MCF 10A (cell line): ENCODE data around the gene RERE. TPM values are rescaled to one million over a fixed set of nuclear protein-coding genes. Genes with fewer than 3 reads are reported as not detected.

Experiments
- BruUV-seq: library from RNA; stranded (reverse); fragments of 400-500 nt; replicated peaks from 2 replicates; lab custom pipeline; 2021; lab: Mats Ljungman, UMichigan
- CTCF ChIA-PET: fragments of 300-600 bp; sonication (Branson Sonifier 250); formaldehyde crosslinking; extraction: SDS; loops from one replicate; lab custom pipeline; 2021; ENCODE audit warnings: antibody characterized with exemption, inconsistent platforms; lab: Yijun Ruan, JAX
- POLR2A ChIA-PET: fragments of 300-600, 350-650 bp; sonication (Branson Sonifier 250); formaldehyde crosslinking; extraction: SDS; loops from one replicate; lab custom pipeline; 2020; ENCODE audit warnings: antibody characterized with exemption, inconsistent platforms; lab: Yijun Ruan, JAX
- DNase-seq: peaks from one replicate; pipeline ENCODE4 v3.0.0-alpha.2; 2018; ENCODE audit not compliant: unreplicated experiment
- H3K27ac Mint-ChIP-seq: one replicate; pipeline ENCODE4 v1.8.0; 2022; ENCODE audit warnings: mild to moderate bottlenecking, low read depth, mixed read lengths; ENCODE audit not compliant: unreplicated experiment
- H3K27me3 Mint-ChIP-seq: one replicate; pipeline ENCODE4 v1.8.0; 2022; ENCODE audit warnings: mixed read lengths; ENCODE audit not compliant: insufficient read depth, unreplicated experiment
- H3K36me3 Mint-ChIP-seq: one replicate; pipeline ENCODE4 v1.8.0; 2022; ENCODE audit warnings: mild to moderate bottlenecking, moderate library complexity, mixed read lengths; ENCODE audit not compliant: insufficient read depth, unreplicated experiment
- H3K4me1 Mint-ChIP-seq: one replicate; pipeline ENCODE4 v1.8.0; 2022; ENCODE audit warnings: mixed read lengths; ENCODE audit not compliant: insufficient read depth, unreplicated experiment
- H3K4me3 Mint-ChIP-seq: one replicate; pipeline ENCODE4 v1.8.0; 2022; ENCODE audit warnings: mild to moderate bottlenecking, moderate library complexity, mixed read lengths; ENCODE audit not compliant: unreplicated experiment
- H3K9me3 Mint-ChIP-seq: one replicate; pipeline ENCODE4 v1.8.0; 2022; ENCODE audit warnings: mixed read lengths; ENCODE audit not compliant: unreplicated experiment
- intact Hi-C: fragments of 100-400 bp; cut with micrococcal nuclease; formaldehyde crosslinking; loops from 2 replicates; pipeline ENCODE4 v1.14.1; 2022
- total RNA-seq: library from RNA; stranded (reverse); gene quantifications from 2 replicates; pipeline ENCODE4 v1.2.3, GENCODE V29; 2022
- TF ChIP-seq, protein P1 (sequence below): fragments of 200-600 bp; IDR thresholded peaks from one replicate; pipeline ENCODE4 v1.8.0; 2022; ENCODE audit warnings: antibody characterized with exemption, mild to moderate bottlenecking; ENCODE audit not compliant: unreplicated experiment

Gene RERE
- total RNA-seq, 1 experiment from 2014 or later, result 48.4 TPM

DNA sequence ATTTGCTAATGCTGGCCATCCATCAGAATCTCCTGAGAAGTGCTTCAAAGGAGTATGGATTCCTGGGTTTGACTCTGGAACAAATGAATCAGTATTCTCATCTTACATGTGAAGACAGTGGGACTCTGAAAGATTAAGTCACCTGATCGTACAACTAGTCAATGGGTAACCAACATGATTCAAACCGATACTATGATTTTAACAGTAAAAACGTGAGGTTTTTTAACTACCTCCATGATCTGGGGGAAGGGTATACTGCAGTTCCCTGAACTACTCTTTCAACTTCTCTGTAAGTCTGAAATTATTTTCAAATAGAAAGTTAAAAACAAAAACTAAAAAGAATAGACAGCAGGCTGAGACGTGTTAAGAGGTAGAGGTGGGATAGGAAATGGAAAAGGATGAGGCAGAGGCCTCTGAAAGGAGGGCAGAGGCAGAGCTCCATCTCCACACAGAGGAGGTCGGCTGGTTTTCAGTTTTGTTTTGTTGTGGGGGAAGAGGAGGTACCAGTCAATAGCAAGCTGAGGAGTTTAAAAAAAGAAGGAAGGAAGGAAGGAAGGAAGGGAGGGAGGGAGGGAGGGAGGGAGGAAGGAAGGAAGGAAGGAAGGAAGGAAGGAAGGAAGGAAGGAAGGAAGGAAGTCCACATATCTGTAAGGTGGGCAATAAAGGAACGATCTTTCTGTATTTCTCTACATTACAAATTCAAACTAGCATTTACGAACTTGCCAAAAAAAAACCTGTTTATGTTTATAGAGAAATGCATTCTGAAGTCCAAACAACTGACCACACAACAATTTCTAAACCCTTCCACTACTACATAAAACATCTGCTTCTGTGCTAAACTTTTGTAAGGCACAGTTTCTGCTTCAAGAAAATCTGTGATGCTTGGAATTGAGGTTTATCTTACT, 213.1 kb downstream of the RERE start:
- CTCF ChIA-PET, result interaction anchor here (0.6 kb wide), 1 partner anchor 685 kb away, joined by 3 read pairs; no protein-coding TSS in a partner anchor
- H3K9me3 Mint-ChIP-seq, result no peaks in the 10 kb centered on the region
- DNase-seq, result no peak
- TF ChIP-seq, protein P1, sequence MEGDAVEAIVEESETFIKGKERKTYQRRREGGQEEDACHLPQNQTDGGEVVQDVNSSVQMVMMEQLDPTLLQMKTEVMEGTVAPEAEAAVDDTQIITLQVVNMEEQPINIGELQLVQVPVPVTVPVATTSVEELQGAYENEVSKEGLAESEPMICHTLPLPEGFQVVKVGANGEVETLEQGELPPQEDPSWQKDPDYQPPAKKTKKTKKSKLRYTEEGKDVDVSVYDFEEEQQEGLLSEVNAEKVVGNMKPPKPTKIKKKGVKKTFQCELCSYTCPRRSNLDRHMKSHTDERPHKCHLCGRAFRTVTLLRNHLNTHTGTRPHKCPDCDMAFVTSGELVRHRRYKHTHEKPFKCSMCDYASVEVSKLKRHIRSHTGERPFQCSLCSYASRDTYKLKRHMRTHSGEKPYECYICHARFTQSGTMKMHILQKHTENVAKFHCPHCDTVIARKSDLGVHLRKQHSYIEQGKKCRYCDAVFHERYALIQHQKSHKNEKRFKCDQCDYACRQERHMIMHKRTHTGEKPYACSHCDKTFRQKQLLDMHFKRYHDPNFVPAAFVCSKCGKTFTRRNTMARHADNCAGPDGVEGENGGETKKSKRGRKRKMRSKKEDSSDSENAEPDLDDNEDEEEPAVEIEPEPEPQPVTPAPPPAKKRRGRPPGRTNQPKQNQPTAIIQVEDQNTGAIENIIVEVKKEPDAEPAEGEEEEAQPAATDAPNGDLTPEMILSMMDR, result no peak
- intact Hi-C loops, result no loop called here
- POLR2A ChIA-PET, result interaction anchor here (0.8 kb wide), 1 partner anchor 52 kb away, joined by 3 read pairs; no protein-coding TSS in a partner anchor
- no TSS peak for BruUV-seq
- no peaks in the 10 kb centered on the region for H3K27me3 Mint-ChIP-seq
- no peak overlapping the region for H3K27ac Mint-ChIP-seq
- no peak overlapping the region for H3K4me3 Mint-ChIP-seq
- no peaks in the 10 kb centered on the region for H3K4me1 Mint-ChIP-seq
- H3K36me3 Mint-ChIP-seq, result peaks cover 7% of the 10 kb centered on the region

DNA sequence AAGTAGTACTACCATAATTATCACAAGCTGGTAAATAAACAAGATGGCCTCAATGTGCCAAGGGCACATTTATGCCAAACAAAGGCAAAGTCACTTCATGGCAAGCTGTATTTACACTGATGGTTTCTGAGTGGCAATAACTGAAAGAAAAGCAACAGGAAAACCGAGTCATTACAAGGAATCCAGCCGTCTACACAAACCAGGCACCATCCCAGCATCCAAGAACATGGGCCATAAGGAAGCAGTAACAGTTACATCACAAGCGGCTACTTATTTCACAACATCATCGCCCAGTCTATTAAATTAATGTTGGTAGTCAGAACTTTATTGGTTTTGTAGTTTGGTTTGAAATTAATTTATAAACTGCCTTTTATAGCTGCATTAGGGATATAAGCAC, 214.2 kb downstream of the RERE start:
- BruUV-seq, result no TSS peak
- CTCF ChIA-PET, result no interaction called here
- no peaks in the 10 kb centered on the region for H3K4me1 Mint-ChIP-seq

GRCh38 chr1:8602471-8603219, 214.8 kb downstream of the RERE start:
- Mint-ChIP-seq H3K27ac (no peak overlapping the region), H3K4me3 (no peak overlapping the region), H3K9me3 (no peaks in the 10 kb centered on the region), H3K36me3 (peaks cover 12% of the 10 kb centered on the region), H3K4me1 (no peaks in the 10 kb centered on the region), H3K27me3 (no peaks in the 10 kb centered on the region)
- TF ChIP-seq, protein P1, result no peak
- ChIA-PET CTCF (no interaction called here), POLR2A (interaction anchor here (0.7 to 1.0 kb wide), 3 partner anchors 9 to 77 kb away, joined by 3 read pairs; no protein-coding TSS in a partner anchor)
- intact Hi-C loops, result no loop called here
- no TSS peak for BruUV-seq
- no peak for DNase-seq

More for the DNA sequence above, 214.2 kb downstream of the RERE start:
- TF ChIP-seq, protein P1, result no peak
- POLR2A ChIA-PET, result interaction anchor here (0.7 to 1.0 kb wide), 4 partner anchors 10 to 76 kb away, joined by 3 read pairs; no protein-coding TSS in a partner anchor
- H3K27me3 Mint-ChIP-seq, result no peaks in the 10 kb centered on the region
- H3K4me3 Mint-ChIP-seq, result no peak overlapping the region
- intact Hi-C loops, result no loop called here
- peaks cover 11% of the 10 kb centered on the region for H3K36me3 Mint-ChIP-seq
- peak; percentile 20 for DNase-seq
- no peaks in the 10 kb centered on the region for H3K9me3 Mint-ChIP-seq
- no peak overlapping the region for H3K27ac Mint-ChIP-seq

GRCh38 chr1:8600336-8600735, 217.1 kb downstream of the RERE start:
- intact Hi-C loops, result no loop called here
- ChIA-PET POLR2A (no interaction called here), CTCF (interaction anchor here (0.6 kb wide), 1 partner anchor 74 kb away, joined by 3 read pairs; no protein-coding TSS in a partner anchor)
- TF ChIP-seq, protein P1, result no peak
- H3K27ac Mint-ChIP-seq, result no peak overlapping the region
- DNase-seq, result no peak
- H3K4me3 Mint-ChIP-seq, result no peak overlapping the region
- no TSS peak for BruUV-seq
- H3K36me3 Mint-ChIP-seq, result peaks cover 12% of the 10 kb centered on the region
- no peaks in the 10 kb centered on the region for H3K27me3 Mint-ChIP-seq
- no peaks in the 10 kb centered on the region for H3K4me1 Mint-ChIP-seq
- no peaks in the 10 kb centered on the region for H3K9me3 Mint-ChIP-seq
